ENCODE data around the gene TDRD9.

TDRD9 gene

GRCh38 chr14:104075530-104076151 lies 147.4 kb downstream of the TDRD9 start:
- no peak for DNase-seq (ENCODE audit: low read depth)

- no peak for DNase-seq (ENCODE audit: low read depth)
Observed at GRCh38 chr14:104076743-104077142, 148.5 kb downstream of the TDRD9 start.

- peak; percentile 47 for DNase-seq (ENCODE audit: low read depth)
Observed at GRCh38 chr14:104078031-104078455, 149.8 kb downstream of the TDRD9 start.

GRCh38 chr14:104080376-104081260 lies 152.4 kb downstream of the TDRD9 start:
- no peak for DNase-seq (ENCODE audit: low read depth)

- DNase-seq (ENCODE audit: low read depth) = no peak
Observed at GRCh38 chr14:104081261-104081835, 153.1 kb downstream of the TDRD9 start.

- DNase-seq (ENCODE audit: low read depth) = no peak
Observed at GRCh38 chr14:104081951-104082464, 153.8 kb downstream of the TDRD9 start.

GRCh38 chr14:104082807-104083206 lies 154.6 kb downstream of the TDRD9 start:
- DNase-seq (ENCODE audit: low read depth) = no peak

- DNase-seq (ENCODE audit: low read depth) = no peak
Observed at GRCh38 chr14:104084251-104085002, 156.2 kb downstream of the TDRD9 start.

- DNase-seq (ENCODE audit: low read depth) = no peak
Observed at GRCh38 chr14:104085032-104085888, 157.0 kb downstream of the TDRD9 start, which contains the start of gene ASPG. ASPG (plus strand) TSS chr14:104085700; CDS start chr14:104085771, 71 bp downstream.

GRCh38 chr14:104085889-104086201 lies 157.6 kb downstream of the TDRD9 start:
- DNase-seq (ENCODE audit: low read depth) = no peak

- no peak for DNase-seq (ENCODE audit: low read depth)
Observed at GRCh38 chr14:104086210-104086660, 158.0 kb downstream of the TDRD9 start.

GRCh38 chr14:104086661-104087461 lies 158.6 kb downstream of the TDRD9 start:
- DNase-seq (ENCODE audit: low read depth) = no peak

GRCh38 chr14:104087505-104087904 lies 159.2 kb downstream of the TDRD9 start:
- no peak for DNase-seq (ENCODE audit: low read depth)

GRCh38 chr14:104087981-104088850 lies 160.0 kb downstream of the TDRD9 start:
- no peak for DNase-seq (ENCODE audit: low read depth)

GRCh38 chr14:104090071-104090748 lies 162.0 kb downstream of the TDRD9 start:
- DNase-seq (ENCODE audit: low read depth) = no peak

- no peak for DNase-seq (ENCODE audit: low read depth)
Observed at GRCh38 chr14:104091061-104091926, 163.0 kb downstream of the TDRD9 start.

GRCh38 chr14:104091927-104092771 lies 163.9 kb downstream of the TDRD9 start:
- no peak for DNase-seq (ENCODE audit: low read depth)
